NCI-H1417 (cell line): Measurements from ENCODE around the gene B3GAT2.

Experiments
- DNase-seq, 3 experiments: peaks; one replicate each; lab custom pipeline; 2025; lab: John Stamatoyannopoulos, UW

The B3GAT2 gene

DNA sequence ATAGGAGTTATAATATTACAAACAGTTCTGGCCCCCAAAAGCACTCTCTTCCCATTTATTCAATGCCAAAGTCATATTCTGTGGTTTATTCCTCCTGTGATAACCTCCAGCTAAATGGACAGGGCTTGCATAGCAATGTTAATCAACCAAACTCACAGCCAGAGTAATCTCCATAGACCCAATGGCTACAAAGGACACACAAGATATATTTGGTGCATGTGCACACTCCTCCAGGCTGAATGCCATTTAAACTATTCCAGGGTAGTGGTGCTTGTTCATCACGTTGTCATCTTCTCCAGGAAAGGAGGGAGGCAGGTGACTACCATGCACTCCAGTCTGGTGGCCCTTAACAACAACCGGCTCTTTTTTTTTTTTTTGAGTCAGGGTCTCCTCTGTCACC, 56.8 kb downstream of the B3GAT2 start:
- no peak for DNase-seq

GRCh38 chr6:70894001-70894400, 62.9 kb downstream of the B3GAT2 start:
- DNase-seq = no peak

DNA sequence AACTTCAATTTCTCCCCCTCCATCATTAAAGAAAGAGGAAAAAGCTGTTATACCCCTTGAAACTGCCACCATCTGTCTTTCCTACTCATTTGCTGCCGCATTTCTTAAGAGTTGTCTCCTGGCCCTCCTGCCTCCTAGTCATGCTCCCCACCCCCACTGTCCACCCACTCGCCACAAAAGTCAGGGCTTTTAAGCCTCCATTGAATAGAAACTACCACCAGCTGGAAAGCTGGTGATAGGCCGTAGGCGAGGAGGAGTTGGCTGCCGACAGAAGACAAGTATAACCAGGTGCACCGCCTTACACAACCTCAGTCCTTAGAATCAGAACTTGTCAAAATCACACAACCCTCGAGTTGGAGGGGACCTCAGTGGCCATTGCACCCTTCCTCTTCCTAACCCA, 67.6 kb downstream of the B3GAT2 start:
- no peak for DNase-seq

- no peak for DNase-seq
Measured at GRCh38 chr6:70886661-70887060, 70.2 kb downstream of the B3GAT2 start.

- DNase-seq = no peak
Measured at GRCh38 chr6:70886071-70886470, 70.8 kb downstream of the B3GAT2 start.

DNA sequence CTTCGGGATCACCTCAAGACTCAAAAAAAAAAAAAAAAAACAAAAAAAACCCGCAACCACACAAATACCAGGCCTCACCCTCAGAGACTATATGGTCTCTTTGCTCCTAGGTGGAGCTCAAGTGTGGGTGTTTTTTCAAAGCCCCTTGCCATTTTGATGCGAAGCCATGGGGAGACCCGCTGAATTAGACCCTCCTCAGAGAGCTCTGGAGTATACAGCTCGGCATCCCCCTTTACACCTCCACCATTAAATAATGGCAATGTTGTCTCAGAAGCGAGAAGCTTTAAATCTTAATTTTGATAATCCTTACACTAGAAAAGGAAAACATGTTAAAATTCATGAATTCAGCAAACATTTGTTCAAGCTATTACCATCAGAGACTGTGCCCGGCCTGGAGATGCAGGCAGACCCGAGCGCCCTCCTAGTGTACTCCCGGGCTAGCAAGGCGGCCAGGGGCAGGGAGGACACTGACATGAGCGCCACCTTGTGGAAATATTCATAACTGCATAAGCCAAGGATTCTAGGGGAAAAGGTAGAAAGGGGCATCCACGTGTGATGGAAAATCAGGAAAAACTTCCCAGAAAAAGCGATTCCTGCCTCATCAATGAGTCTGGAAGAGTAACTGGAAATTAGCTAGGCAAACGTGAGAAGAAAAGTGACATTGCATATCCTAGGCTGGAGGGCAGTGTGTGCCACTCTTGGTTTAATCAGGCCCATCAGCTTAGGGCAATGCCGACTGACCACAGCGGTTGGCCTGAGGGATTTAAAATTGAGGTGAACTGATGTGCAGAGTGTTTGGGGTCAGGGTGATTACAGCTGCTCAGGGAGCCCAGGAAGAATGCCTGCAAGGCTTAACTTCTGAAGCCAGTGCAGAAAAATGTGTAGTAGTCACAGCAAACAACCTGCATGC, 72.5 kb downstream of the B3GAT2 start:
- DNase-seq = peak; percentile 41 to 72 (median 59)

DNA sequence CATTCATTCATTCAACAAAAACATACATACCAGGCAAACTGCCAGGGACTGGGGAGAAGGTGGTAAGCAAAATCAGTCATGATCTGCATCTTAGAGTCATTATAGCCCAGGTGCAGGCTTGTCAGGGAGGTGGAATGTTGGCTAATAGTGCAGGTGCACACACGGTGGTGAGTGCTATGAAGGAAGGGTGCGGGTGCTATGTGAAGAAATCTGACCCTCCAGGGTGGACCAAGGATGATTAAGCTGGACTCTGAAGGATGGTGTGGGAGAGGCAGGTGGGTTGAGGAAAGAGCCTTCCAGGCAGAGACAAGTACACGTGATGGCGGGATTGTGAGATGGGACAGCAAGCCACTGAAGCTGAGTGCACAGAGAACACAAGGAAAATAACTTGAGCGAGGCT, 77.4 kb downstream of the B3GAT2 start:
- no peak for DNase-seq

DNA sequence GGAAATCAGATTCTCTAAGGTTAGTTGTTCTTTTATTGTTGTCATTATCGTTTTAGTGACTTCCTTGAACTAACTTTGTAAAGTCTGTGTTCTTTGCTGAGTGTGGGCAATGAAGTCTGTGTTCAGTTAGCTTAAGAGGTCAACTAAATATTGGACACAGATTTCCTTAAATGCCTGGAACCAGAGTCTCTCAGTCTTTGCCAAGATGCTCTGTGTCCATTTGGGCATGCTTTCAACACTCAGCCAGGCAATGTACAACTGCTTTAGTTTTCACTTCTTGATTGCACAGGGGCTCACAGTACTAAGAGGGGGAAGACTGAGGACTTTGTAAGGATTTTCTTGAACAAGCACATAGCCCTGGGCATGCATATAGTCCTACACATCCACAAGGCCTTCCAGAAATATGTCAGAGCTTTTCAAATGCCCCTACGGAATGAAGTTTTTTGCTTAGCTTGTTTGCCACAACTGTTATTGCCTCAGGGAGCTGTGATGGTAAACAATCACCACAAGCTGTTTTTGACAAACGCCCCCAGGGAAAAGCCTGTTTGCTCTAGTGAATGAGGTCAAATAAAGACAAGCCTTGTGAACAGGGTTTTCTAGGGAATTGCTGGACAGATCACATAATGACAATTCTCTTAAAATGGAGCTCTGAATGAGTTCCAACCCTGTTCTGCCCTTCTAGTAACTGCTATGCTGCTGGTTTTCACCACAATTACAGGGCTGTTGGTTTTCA, 82.5 kb downstream of the B3GAT2 start:
- peak in 1 of 3 experiments; percentile 61 for DNase-seq

- no peak for DNase-seq
Measured at GRCh38 chr6:70872469-70872868, 84.4 kb downstream of the B3GAT2 start.

DNA sequence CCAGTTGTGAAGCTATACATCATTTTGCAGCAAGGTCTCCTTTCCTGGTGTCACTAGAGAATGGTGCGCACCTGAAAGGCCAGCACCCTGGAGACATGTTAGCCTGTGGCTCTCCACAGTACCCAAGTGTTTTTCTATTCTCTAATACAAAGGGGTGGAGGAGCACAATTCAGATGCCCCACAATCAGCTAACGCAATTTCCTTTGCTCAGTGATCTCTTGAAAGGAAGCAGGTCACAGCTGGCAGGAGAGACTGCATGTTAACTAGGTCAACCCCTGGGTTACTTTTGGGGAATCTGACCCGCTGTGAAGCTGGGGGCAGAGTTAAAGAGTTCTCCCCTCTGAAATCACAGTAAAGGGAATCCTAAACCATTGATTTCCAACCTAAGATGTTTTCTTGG, 92.5 kb downstream of the B3GAT2 start:
- no peak for DNase-seq

- no peak for DNase-seq
Measured at GRCh38 chr6:70863343-70863742, 93.5 kb downstream of the B3GAT2 start.

DNA sequence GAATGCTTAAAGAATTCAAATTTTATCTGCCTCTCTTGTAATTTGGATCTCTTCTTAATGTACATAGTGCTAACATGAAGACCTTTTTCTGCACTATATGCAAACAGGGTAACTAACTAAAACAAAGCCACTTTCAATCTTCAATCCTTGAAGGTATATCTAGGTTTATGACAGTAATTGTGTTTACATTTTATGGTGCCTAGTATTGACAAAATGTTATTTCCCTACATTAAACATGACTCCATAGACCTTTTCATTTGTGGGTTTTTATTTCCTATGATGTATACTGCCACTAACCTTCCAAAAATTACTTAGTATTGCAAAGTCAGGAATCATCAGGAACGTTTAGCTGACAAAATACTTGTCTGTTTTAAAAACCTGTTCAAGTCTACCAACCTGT, 95.9 kb downstream of the B3GAT2 start:
- no peak for DNase-seq

DNA sequence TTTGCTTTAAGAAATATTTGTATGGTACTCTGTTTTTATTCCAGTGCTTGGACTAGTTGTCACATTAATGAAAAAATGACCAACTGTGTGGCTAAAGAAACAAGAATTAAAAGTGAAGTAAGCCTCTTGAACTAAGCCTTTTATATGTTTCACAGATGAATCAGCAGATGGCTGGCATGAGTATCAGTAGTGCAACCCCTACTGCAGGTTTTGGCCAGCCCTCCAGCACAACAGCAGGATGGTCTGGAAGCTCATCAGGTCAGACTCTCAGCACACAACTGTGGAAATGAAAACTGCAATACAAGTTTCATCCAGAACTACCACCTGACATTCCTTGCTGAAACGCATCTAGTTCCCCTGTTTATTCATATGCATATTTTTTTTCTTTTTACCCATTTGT, 96.8 kb downstream of the B3GAT2 start:
- DNase-seq = no peak

- DNase-seq = no peak
Measured at GRCh38 chr6:70857387-70858077, 99.3 kb downstream of the B3GAT2 start.

DNA sequence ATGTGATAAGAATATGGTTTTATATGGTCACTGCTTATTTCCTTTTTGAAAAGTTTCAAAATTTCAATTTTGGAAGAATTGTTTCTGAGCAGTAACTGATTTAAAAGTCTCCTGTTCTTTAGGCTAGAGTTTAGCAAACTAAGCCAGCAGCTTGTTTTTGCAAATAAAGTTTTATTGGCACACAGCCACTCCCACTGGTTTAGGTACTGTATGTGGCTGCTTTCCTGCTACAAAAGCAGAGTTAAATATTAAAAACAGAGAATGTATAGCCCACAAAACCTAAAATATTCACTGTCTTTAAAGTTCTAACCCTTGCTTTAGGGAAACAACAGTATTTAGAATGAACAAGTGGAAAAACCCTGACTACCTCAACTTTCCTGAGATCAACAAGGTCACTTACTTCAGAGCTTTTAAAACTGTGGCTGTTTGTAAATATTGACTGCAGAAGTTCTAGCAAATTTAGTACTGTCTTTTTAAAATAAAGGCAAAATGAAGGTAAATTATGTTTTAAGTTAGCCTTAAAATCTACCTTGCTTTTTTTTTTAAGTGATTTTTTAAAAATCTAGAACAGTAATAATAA, 104.1 kb downstream of the B3GAT2 start:
- no peak for DNase-seq

DNA sequence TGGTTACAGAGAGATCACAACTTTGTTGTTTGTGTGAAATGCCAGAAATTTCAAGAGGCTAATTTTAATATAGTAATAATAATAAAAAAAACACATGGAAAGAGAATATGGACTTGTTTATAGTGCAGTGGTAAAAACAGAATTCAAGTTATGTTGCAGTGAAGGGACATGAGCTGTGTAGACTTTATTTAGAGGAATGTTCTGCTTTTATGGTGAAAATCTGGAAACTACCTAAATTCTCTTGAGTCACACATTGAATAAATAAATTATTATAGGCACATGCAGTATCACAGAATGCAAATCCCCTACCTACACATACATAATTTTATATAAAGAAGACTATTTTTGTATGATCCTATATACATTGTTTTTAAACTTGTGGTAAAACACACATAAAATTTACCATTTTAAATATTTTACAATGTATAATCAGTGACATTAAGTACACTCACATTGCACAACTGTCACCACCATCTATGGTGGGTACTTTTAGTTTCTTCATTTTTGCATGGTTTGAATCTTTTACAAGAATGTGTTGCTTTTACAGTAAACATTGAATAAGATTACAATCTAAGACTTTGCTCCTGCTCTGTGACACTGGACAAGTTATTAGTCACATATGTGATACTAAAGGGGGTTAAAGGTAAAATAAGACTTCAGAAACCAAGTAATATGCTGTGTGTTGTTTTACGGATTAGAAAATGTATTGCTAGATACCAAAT, 107.4 kb downstream of the B3GAT2 start:
- DNase-seq = no peak

DNA sequence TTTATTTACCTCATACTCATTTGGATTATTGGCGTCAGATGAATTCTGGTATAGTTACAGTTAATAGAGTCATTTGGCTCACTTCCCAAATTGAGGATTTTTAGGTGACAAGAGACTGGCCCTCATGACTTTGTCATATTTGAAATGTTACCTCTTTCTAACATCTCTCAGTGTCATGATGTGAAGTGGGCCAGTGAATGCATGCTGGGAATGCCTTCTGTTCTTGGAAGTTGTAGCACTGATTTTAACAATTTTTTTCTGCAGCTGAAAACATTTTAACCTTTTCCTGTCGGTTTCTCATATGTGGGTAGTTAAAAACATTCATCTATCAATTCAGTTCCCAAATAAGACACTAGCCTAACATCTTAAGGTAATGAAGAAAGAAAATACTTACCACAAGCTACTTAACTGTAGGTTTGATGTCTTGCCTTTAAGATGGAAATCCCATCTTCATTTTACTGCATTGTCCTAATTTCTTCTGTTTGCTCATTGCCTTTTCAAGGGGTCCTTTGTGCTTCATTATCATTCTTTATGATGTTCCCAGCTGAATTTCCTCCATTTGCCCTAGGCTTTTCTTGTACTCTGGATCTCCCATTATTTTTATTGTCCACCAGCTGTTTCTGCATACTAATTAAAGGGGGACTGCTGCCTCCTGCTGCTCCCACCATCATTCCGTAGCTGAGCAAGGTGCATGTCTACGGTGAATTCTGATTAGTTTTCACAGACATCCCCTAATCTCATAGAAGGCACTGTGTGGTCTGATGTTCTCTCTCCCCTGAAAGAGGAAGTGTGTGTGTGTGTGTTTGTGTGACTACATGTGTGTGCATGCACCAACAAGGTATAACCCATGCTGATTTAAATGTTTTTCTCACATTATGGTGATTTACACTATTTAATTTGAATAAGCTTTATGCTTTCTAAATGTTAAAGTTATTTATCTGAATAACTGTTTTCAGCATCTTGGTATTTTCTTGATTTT, 109.5 kb downstream of the B3GAT2 start:
- peak in 2 of 3 experiments; percentile 5 to 14 for DNase-seq

DNA sequence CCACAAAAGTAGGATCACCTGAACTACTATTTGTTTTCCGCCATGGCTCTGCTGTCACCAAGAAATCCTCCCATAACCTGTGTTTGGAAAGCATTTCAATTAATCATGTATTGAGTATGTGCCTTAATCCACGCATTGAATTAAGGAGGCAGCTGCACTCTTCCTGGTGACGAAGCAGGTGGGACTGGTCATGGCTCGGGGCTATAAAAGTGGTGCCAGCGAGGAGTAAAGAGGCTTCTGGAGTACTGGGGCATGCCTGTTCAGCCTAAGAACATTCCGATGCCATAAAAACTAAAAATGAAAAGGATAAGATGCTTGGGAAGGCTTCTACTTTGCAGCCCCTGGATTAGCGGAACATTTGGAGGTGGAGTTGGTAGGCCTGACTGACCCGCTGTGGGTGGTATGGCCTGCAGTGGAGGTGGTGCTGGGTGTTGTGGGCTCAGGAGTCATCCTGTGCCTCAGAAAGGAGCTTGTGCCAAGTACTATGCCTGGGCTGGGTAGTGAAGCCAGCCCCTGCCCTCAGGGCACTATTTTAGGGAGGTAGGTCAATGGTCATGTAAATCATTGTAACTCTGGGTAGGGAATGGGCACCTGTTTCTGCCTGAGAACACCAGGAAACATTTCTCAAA, 110.5 kb downstream of the B3GAT2 start:
- DNase-seq = peak; percentile 2 to 60 (median 30)

- DNase-seq = no peak
Measured at GRCh38 chr6:70844301-70844700, 112.6 kb downstream of the B3GAT2 start.
